ENCODE measurements around the gene VRK1. TPM values are rescaled to one million over a fixed set of nuclear protein-coding genes. Genes with fewer than 3 reads are reported as not detected.

VRK1 gene
- polyA plus RNA-seq, 1 donor: 28.2 TPM

GRCh38 chr14:96920023-96920422 lies 122.8 kb downstream of the VRK1 start:
- no peak for DNase-seq

GRCh38 chr14:96920820-96921219 lies 123.6 kb downstream of the VRK1 start:
- no peak for DNase-seq

GRCh38 chr14:96922986-96923385 lies 125.8 kb downstream of the VRK1 start:
- no peak for DNase-seq

- DNase-seq: no peak
Observed at GRCh38 chr14:96925422-96925821, 128.2 kb downstream of the VRK1 start.

GRCh38 chr14:96926001-96926400 lies 128.8 kb downstream of the VRK1 start:
- DNase-seq: peak; percentile 33

- no peak for DNase-seq
Observed at GRCh38 chr14:96928779-96929380, 131.7 kb downstream of the VRK1 start.

- DNase-seq: no peak
Observed at GRCh38 chr14:96929950-96930349, 132.8 kb downstream of the VRK1 start.

GRCh38 chr14:96930526-96930925 lies 133.3 kb downstream of the VRK1 start:
- no peak for DNase-seq

All from left kidney (tissue), 2 donors.